GM19372 (cell line): ENCODE data around the gene CCDC88C.

Experiments used
- ATAC-seq: cut with Tn5 transposase; IDR thresholded peaks from one replicate; pipeline ENCODE4 v1.9.1; 2021; ENCODE audit warnings: mild to moderate bottlenecking, low read depth, moderate library complexity; ENCODE audit not compliant: unreplicated experiment

The CCDC88C gene

GRCh38 chr14:91316761-91317160 lies 100.9 kb downstream of the CCDC88C start:
- no peak for ATAC-seq

- peak; percentile 58 for ATAC-seq
These were observed 101.8 kb downstream of the CCDC88C start for GRCh38 chr14:91315844-91316267.

- no peak for ATAC-seq
These were observed 103.8 kb downstream of the CCDC88C start for GRCh38 chr14:91313852-91314251.

GRCh38 chr14:91313154-91313850 lies 104.3 kb downstream of the CCDC88C start:
- ATAC-seq = no peak

GRCh38 chr14:91311284-91311662 lies 106.3 kb downstream of the CCDC88C start:
- ATAC-seq = no peak

- ATAC-seq = no peak
These were observed 106.9 kb downstream of the CCDC88C start for GRCh38 chr14:91310606-91311283.

GRCh38 chr14:91309756-91310280 lies 107.8 kb downstream of the CCDC88C start:
- ATAC-seq = no peak

- ATAC-seq = no peak
These were observed 109.3 kb downstream of the CCDC88C start for GRCh38 chr14:91308337-91308736.

- no peak for ATAC-seq
These were observed 110.0 kb downstream of the CCDC88C start for GRCh38 chr14:91307652-91308051.

- ATAC-seq = no peak
These were observed 110.6 kb downstream of the CCDC88C start for GRCh38 chr14:91307046-91307445.

GRCh38 chr14:91306547-91306946 lies 111.1 kb downstream of the CCDC88C start:
- ATAC-seq = no peak

GRCh38 chr14:91305650-91306431 lies 111.8 kb downstream of the CCDC88C start:
- ATAC-seq = no peak

- ATAC-seq = no peak
These were observed 113.7 kb downstream of the CCDC88C start for GRCh38 chr14:91303924-91304229.

- no peak for ATAC-seq
These were observed 114.3 kb downstream of the CCDC88C start for GRCh38 chr14:91303091-91303923.

- no peak for ATAC-seq
These were observed 115.2 kb downstream of the CCDC88C start for GRCh38 chr14:91302391-91302790.

- no peak for ATAC-seq
These were observed 116.7 kb downstream of the CCDC88C start for GRCh38 chr14:91300957-91301356.

- ATAC-seq = no peak
These were observed 117.2 kb downstream of the CCDC88C start for GRCh38 chr14:91300283-91300895.

GRCh38 chr14:91299121-91300115 lies 118.2 kb downstream of the CCDC88C start:
- no peak for ATAC-seq

- no peak for ATAC-seq
These were observed 119.0 kb downstream of the CCDC88C start for GRCh38 chr14:91298576-91298975.
